GM19468 (cell line): Measurements from ENCODE around the gene CTNNA2.

Source experiments
- ATAC-seq: cut with Tn5 transposase; IDR thresholded peaks from one replicate; pipeline ENCODE4 v1.9.1; 2021; ENCODE audit warnings: mild to moderate bottlenecking, moderate library complexity, moderate number of reproducible peaks; ENCODE audit not compliant: unreplicated experiment; ENCODE audit errors: extremely low read depth

CTNNA2 gene

DNA sequence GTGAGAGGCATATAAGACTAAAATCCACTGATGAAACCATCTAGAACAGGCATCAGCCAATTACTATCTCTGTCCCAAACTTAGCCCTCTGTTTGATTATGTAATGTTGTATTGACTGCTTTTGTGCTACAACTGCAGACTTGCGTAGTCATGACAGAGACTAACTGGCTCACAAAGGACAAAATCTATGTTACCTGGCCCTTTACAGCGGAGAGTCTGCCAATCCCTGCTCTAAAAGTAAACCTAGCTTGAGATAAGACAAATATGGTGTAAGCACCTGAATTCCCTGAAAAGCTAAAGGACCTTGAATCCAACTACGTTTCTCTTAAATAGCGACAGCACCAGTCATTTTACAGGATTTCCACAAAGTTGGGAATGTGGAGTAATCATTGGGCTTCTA is 894.5 kb downstream of the CTNNA2 start:
- ATAC-seq: no peak

DNA sequence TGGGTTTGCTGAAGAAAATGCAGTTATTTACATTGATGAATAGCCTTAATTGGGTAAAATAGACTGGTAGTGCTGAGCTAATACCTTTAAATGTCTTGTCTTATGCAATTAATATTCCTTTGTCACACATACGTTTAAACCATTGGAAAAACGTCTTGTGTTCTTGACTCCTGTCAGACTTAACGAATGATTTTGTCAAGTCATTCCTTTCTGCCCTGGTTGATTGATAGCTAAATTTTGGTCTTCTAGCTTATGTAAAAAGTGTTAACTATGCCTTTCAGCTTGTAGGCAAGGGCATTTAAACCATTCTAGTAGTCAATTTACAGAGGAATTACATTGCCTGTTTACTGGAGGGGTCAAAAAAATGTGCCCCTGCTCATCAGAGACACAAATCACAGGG is 897.5 kb downstream of the CTNNA2 start:
- ATAC-seq: no peak

GRCh38 chr2:80413136-80413535 is 900.3 kb downstream of the CTNNA2 start:
- ATAC-seq: no peak

- no peak for ATAC-seq
These were observed 904.9 kb downstream of the CTNNA2 start for GRCh38 chr2:80417737-80418136.

- ATAC-seq: no peak
These were observed 907.8 kb downstream of the CTNNA2 start for GRCh38 chr2:80420530-80421208.

- no peak for ATAC-seq
These were observed 916.4 kb downstream of the CTNNA2 start for GRCh38 chr2:80429251-80429650.

DNA sequence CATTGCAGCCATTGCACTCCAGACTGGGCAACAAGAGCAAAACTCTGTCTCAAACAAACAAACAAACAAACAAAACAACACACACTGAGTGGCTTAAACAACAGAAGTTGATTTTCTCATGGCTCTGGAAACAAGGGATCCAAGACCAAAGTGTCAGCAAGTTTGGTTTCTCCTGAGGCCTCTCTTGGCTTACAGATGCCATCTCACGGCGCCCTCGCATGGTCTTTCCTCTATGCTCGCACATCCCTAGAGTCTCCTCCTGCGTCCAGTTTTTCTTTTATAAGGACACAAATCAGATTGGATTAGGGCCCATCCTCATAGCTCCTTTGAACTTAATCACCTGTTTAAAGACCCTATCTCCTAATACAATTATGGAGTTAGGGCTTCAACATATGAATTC is 925.1 kb downstream of the CTNNA2 start:
- ATAC-seq: no peak

DNA sequence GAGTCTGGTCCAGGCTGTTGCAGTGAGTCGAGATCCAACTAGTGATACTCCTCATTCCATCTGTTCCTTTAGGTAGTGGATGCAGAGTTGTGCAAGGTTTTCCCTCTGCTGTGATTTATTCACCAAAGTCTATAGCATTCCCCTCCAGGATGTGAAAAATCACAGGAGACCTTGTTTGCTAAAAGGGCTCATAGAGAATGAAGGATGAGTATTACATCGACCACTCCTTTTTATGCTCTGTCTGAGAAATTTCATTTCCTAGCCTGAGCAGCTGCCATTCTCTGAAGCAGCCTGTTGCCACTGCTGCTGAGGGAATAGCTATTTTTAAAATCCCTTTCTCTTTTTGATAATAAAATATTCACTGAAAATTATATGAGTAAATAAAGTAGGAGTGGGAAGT is 925.8 kb downstream of the CTNNA2 start:
- ATAC-seq: no peak

GRCh38 chr2:80454628-80455027 is 941.8 kb downstream of the CTNNA2 start:
- no peak for ATAC-seq

GRCh38 chr2:80459028-80459427 is 946.2 kb downstream of the CTNNA2 start:
- ATAC-seq: no peak

DNA sequence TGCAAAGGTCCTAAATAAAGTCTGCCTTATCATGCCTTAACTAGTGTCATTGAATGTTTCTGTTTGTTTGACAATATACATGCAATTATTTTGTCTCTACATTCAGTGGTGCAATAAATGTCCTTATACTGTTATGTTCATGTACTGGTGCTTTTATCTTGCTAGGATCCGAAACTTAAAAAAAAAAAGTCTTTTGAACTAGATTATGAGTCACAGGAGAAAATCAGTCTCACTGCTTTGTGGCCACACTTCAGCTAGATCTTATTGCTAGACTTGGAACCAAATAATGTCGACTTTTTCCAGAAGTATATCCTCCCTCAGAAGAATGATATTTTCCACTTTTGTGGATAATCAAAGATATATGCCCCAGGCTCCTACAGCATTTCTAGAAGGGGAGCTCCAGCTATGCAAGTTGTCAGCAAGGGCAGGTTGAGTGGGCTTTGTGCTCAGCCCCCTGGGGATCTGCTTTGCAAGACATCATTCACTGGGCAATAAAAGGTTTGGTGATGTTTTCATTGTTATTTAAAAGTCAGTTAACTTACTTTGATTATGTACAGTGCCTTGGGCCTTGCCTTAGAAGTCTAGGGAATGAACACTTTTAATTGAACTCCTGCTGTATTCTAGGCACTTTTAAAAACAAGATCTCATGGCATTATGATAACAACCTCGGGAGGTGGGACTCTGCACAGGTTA is 948.8 kb downstream of the CTNNA2 start:
- no peak for ATAC-seq

- no peak for ATAC-seq
These were observed 949.8 kb downstream of the CTNNA2 start for GRCh38 chr2:80462654-80463053.

DNA sequence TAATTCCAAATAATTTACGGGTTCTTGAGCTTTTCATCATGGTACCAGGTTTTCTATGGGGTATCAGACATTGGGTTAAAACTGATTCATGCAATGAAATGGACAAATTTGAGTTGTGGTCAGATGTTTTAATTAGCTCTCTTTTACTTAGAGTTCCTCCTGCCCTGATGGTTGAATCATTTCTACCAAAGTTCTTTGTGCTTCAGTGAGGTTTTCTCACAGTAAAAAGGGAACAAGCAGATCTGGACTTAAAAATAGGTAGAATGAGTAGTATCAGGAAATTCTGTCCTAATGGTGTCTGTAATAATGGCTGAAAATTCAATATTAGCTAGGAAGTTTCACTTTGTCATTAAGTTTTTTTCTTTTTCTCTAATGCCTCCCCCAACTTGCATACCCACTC is 951.4 kb downstream of the CTNNA2 start:
- no peak for ATAC-seq

DNA sequence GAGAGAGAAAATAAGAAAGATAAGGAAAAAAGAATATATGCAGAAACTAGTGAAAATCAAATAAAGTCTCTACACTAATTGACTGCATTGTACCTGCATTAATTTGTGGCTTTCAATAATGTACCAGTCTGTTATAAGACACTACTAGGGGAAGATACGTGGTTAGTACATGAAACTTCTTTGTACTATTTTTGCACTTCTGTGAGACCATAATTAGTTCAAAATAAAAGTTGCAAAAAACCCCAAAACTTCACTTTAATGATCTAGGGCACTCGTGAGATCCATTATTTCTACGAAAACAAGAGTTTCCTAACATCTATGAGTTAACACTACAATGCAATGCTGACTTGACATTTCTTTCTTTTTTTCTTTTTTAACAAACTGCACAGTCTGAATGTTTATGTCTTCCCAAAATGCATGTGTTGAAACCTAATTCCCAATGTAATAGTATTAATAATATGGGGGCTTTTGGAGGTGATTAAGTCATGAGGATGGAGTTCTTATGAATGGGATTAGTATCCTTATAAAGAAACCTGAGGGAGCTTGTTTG is 954.5 kb downstream of the CTNNA2 start:
- ATAC-seq: no peak

GRCh38 chr2:80469428-80469827 is 956.6 kb downstream of the CTNNA2 start:
- ATAC-seq: no peak

DNA sequence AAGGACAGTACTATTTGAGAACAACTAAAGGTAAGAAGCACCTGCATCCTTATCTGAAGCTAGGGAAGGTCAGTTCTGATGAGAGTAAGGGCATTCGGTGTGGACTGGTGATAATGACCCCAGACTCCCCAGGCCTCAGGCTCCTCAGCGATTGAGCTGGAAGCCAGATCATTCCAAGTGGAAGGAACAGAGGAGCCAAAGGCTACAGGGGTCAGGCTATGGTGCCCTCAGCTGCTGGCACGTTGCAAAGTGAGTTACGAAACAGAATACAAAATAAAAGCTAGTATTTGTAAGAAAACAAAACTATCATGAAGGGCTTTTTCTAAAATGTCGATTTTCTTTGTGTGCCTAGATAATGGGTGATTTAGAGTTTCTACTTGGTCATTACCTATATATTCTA is 960.2 kb downstream of the CTNNA2 start:
- ATAC-seq: no peak

DNA sequence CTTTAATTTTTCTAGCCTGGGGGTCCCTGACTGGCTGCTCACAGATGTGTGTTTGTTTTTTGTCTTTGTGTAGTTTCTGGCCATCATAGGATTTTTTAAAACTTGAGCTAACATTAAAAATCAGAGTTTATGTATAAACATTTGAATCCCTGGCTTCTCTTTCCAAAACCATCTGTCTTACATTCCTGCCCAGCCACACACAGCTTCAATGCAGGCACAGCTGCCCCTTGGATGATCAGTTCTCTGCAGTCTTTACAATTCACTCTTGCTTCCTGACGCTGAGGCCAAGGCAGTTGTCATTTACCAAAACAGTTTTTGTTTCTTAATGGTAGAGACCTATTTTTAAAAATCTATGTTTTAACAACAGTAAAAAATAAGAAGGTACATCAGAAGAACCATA is 960.9 kb downstream of the CTNNA2 start:
- ATAC-seq: no peak

DNA sequence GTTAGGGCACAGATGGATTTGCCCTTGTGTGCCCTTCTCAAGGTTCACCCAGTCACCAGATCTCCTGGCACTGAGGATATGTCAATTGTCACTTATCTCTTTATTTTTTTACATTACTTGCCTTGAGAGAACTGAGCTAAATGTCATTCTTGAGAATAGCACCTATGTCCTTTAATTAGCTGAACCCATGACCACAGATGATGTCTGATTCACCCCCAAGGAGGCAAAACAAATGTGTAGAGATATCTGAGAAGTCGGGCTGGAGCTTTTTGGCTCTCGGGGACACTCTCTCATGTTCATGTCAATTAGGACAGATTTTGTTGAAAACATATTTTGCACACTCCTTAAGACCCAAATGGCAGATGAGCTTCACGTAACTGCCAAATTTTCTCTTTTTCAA is 963.1 kb downstream of the CTNNA2 start:
- no peak for ATAC-seq

GRCh38 chr2:80476535-80477117 is 963.8 kb downstream of the CTNNA2 start:
- no peak for ATAC-seq

GRCh38 chr2:80482276-80482675 is 969.4 kb downstream of the CTNNA2 start:
- ATAC-seq: no peak

DNA sequence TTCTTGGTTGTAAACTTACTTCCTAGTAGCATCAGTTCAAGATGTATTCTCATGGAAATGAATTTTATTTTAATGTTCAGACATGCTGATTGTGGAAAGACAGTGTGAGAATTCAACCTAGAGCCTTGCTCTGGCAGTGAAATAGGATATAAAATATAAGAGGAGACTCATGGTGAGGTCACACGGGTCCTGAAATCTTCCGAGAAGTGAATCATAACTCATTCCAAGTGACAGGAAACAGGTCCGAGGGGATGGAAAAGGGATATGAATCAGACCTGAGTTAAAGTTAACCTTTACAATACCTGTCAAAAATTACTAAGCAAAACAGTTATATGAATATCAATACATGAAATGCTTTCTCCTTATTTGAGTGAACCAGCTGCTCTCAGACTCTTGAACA is 976.9 kb downstream of the CTNNA2 start:
- no peak for ATAC-seq
